RWPE2 (cell line): ENCODE data around the gene ZNF362.
"Not testable (repeated sequence)": the region's sequence is repeated elsewhere in the genome, so short reads cannot be mapped to it uniquely, and the experiment has no call there.

Source experiments
- ATAC-seq: fragments of 200-7000 bp; cut with Tn5 transposase; 3 replicates; pipeline ENCODE4 v1.9.1; 2021; ENCODE audit warnings: low read depth
- DNase-seq: peaks from one replicate; pipeline ENCODE4 v3.0.0-alpha.2; 2020; ENCODE audit warnings: low spot score
- H3K27ac ChIP-seq: fragments of 450-650 bp; 2 replicates; pipeline ENCODE4 v1.5.1; 2017; ENCODE audit warnings: mild to moderate bottlenecking; ENCODE audit not compliant: poor library complexity, severe bottlenecking
- H3K27me3 ChIP-seq: fragments of 250-450 bp; sonication (Bioruptor Pico); 2 replicates; pipeline ENCODE4 v1.5.1; 2021; ENCODE audit warnings: mild to moderate bottlenecking, moderate library complexity; ENCODE audit not compliant: insufficient read depth, poor library complexity, severe bottlenecking
- H3K36me3 ChIP-seq: fragments of 250-450 bp; sonication (Bioruptor Pico); 2 replicates; pipeline ENCODE4 v1.5.1; 2020; ENCODE audit warnings: low read depth, mild to moderate bottlenecking, moderate library complexity
- H3K4me1 ChIP-seq: fragments of 250-450 bp; sonication (Bioruptor Pico); 2 replicates; pipeline ENCODE4 v1.5.1; 2021; ENCODE audit warnings: mild to moderate bottlenecking, moderate library complexity; ENCODE audit not compliant: insufficient read depth, poor library complexity, severe bottlenecking
- H3K4me3 ChIP-seq: fragments of 250-450 bp; sonication (Bioruptor Pico); 2 replicates; pipeline ENCODE4 v1.5.1; 2021; ENCODE audit warnings: mild to moderate bottlenecking, moderate library complexity; ENCODE audit not compliant: severe bottlenecking
- H3K9me3 ChIP-seq: fragments of 250-450 bp; sonication (Bioruptor Pico); 2 replicates; pipeline ENCODE4 v1.5.1; 2021; ENCODE audit warnings: mild to moderate bottlenecking, moderate library complexity; ENCODE audit not compliant: severe bottlenecking
- CTCF ChIP-seq: fragments of 450-650 bp; IDR thresholded peaks from one replicate; pipeline ENCODE4 v1.5.1; 2017; ENCODE audit warnings: mild to moderate bottlenecking, moderate library complexity; ENCODE audit not compliant: poor library complexity, severe bottlenecking

Gene ZNF362

GRCh38 chr1:33289858-33290154 is 33.5 kb downstream of the ZNF362 start:
- Histone ChIP-seq H3K27ac (no peak overlapping the region), H3K27me3 (no peaks in the 10 kb centered on the region), H3K9me3 (no peaks in the 10 kb centered on the region), H3K36me3 (0 out of 2 replicates have a peak, but pooled peaks cover 8% of the 10 kb centered on the region), H3K4me1 (no peaks in the 10 kb centered on the region), H3K4me3 (no peak overlapping the region)
- DNase-seq = no peak
- no peak for TF ChIP-seq CTCF
- ATAC-seq = no peak

- not testable (repeated sequence) for H3K4me3 ChIP-seq, H3K27ac ChIP-seq, H3K4me1 ChIP-seq, ATAC-seq, H3K27me3 ChIP-seq, DNase-seq, H3K36me3 ChIP-seq, H3K9me3 ChIP-seq
Measured at GRCh38 chr1:33290615-33291014, 34.3 kb downstream of the ZNF362 start.

GRCh38 chr1:33292726-33293340 is 36.5 kb downstream of the ZNF362 start:
- H3K36me3 ChIP-seq = peaks cover 13% of the 10 kb centered on the region
- ATAC-seq (no peak), DNase-seq (peak; percentile 36)
- no peaks in the 10 kb centered on the region for H3K9me3 ChIP-seq
- H3K4me1 ChIP-seq = no peaks in the 10 kb centered on the region
- no peak for TF ChIP-seq CTCF
- H3K27me3 ChIP-seq = no peaks in the 10 kb centered on the region
- no peak overlapping the region for H3K4me3 ChIP-seq
- no peak overlapping the region for H3K27ac ChIP-seq

GRCh38 chr1:33294071-33295010 is 38.0 kb downstream of the ZNF362 start:
- Histone ChIP-seq H3K27ac (no peak overlapping the region), H3K27me3 (no peaks in the 10 kb centered on the region), H3K4me3 (no peak overlapping the region), H3K4me1 (no peaks in the 10 kb centered on the region), H3K9me3 (no peaks in the 10 kb centered on the region), H3K36me3 (peaks cover 18% of the 10 kb centered on the region)
- ATAC-seq = no peak
- no peak for TF ChIP-seq CTCF
- DNase-seq = peak; percentile 36

GRCh38 chr1:33295023-33295422 is 38.7 kb downstream of the ZNF362 start:
- Histone ChIP-seq H3K27me3 (no peaks in the 10 kb centered on the region), H3K9me3 (no peaks in the 10 kb centered on the region), H3K27ac (no peak overlapping the region), H3K4me3 (no peak overlapping the region), H3K4me1 (no peaks in the 10 kb centered on the region), H3K36me3 (peaks cover 19% of the 10 kb centered on the region)
- peak; percentile 47 for DNase-seq
- no peak for TF ChIP-seq CTCF
- no peak for ATAC-seq
